Liver (tissue), 3 donors: ENCODE measurements around the gene EAPP.

Experiments used
- CTCF ChIP-seq: fragments of 150-350 bp; IDR thresholded peaks from 2 replicates; pipeline ENCODE4 v1.5.1; 2017; ENCODE audit warnings: improper control_type of control experiment, low read depth, low read length; ENCODE audit not compliant: missing input control
- GABPA ChIP-seq, 2 donors: IDR thresholded peaks in 1 of 2; conservative IDR thresholded peaks in 1 of 2; 2 replicates each; pipeline ENCODE4 v1.6.1; 2016; ENCODE audit warnings: antibody characterized with exemption in 2 of 2, mild to moderate bottlenecking in 1 of 2, moderate library complexity in 1 of 2
- JUND ChIP-seq, 2 donors: IDR thresholded peaks; 2 replicates each; pipeline ENCODE4 v1.6.1; 2016; ENCODE audit warnings: antibody characterized with exemption in 2 of 2
- SP1 ChIP-seq: IDR thresholded peaks from 2 replicates; pipeline ENCODE4 v1.6.1; 2018; ENCODE audit warnings: antibody characterized with exemption, mild to moderate bottlenecking
- TAF1 ChIP-seq: conservative IDR thresholded peaks from 2 replicates; pipeline ENCODE4 v1.6.1; 2016; ENCODE audit warnings: antibody characterized with exemption, mild to moderate bottlenecking
- TF ChIP-seq, protein P1 (sequence below): IDR thresholded peaks from 2 replicates; pipeline ENCODE4 v1.6.1; 2016; ENCODE audit warnings: antibody characterized with exemption
- donor health status: healthy.
- donor health status: healthy.

DNA sequence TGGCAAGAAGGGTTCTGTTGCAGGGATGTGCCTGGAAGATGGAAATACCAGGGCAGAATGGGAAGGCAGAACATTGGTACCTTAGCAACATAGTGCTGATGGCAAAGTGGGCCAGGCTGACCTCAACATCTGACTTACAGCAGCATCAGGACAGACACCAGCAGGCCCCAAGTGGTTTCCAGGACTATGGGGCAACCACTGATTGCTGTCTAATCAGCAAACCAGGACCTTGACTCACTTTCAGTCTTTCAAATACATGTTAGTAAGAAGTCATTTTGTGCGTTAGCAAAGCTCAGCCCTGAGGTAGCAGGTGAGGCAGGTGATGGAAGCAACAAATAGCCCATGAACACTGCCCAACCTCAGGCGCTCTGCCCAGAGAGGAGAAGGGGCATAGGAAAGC is 72.8 kb downstream of the EAPP start:
- no peak for TF ChIP-seq CTCF
- no peak for TF ChIP-seq TAF1
- TF ChIP-seq SP1, result no peak
- TF ChIP-seq JUND (IDR thresholded peaks at IDR 0.05), result no peak
- TF ChIP-seq GABPA (IDR thresholded peaks at IDR 0.05 in 1 of 2, conservative IDR thresholded peaks at IDR 0.05 in 1 of 2), result no peak
- TF ChIP-seq, protein P1, sequence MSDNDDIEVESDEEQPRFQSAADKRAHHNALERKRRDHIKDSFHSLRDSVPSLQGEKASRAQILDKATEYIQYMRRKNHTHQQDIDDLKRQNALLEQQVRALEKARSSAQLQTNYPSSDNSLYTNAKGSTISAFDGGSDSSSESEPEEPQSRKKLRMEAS, result no peak
